NCI-H187 treated with DMSO at 0.1 percent for 48 hours (cell line): ENCODE measurements around the gene CISD3.

Source experiments
- DNase-seq: peaks from one replicate; lab custom pipeline; 2025; lab: John Stamatoyannopoulos, UW

CISD3 gene, protein sequence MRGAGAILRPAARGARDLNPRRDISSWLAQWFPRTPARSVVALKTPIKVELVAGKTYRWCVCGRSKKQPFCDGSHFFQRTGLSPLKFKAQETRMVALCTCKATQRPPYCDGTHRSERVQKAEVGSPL

GRCh38 chr17:38729886-38730525 lies at the start of gene CISD3:
Gene CISD3 (plus strand): TSS chr17:38730341. CDS start chr17:38730359, 18 bp downstream.
- no peak for DNase-seq

DNA sequence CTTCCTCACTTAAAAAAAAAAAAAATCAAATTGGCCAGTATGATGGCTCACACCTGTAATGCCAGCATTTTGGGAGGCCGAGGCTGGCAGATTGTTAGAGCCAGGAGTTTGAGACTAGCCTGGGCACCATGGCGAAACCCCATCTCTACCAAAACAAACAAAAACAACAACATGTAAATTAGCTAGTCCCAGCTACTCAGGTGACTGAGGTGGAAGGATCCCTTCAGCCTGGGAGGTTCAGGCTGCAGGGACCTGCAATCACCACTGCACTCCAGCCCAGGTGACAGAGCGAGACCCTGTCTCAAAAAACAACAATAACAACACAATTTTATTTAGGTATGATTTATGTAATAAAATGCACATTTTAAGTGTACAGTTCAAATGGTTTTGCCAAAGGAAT lies 49.0 kb upstream of the CISD3 start:
- DNase-seq, result no peak

- no peak for DNase-seq
Measured at GRCh38 chr17:38685491-38685890, 44.6 kb upstream of the CISD3 start.

DNA sequence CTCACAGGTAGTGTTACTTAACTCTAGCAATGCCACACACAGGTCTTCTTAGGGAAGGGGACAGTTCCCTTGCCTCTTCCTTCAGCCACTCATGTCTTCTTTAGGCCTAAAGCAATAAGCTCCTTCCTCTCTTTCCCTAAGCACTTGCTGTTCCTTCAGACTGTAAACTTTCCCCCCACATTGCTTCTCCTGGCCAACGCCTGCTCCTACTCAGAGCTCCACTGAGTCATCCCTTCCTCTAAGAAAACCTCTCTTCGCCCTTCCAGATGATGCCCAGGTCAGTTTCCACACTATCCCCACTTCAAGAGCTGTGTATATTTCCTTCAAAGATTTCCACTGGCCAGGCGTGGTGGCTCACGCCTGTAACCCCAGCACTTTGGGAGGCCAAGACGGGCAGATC lies 42.9 kb upstream of the CISD3 start:
- no peak for DNase-seq

DNA sequence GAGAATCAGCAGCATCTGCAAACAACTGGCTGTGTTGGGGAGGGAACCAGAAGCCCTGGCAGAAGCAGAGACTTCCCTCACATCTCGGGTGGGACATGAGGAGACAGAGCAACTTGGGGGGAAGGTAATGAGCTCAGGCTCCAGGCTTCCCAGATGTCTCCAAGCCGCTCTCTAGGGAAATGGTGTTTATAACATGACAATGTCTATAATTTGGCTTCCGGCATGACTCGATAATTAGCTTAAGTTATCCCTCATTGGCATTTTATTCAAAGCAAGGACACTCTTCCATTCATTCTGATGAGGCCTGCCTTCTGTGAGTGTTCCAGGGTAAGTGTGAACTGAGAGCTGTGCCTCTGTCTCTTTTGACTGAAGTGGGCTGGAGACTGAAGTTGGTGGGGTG lies 39.8 kb upstream of the CISD3 start:
- no peak for DNase-seq

GRCh38 chr17:38691154-38691553 lies 39.0 kb upstream of the CISD3 start:
- no peak for DNase-seq

DNA sequence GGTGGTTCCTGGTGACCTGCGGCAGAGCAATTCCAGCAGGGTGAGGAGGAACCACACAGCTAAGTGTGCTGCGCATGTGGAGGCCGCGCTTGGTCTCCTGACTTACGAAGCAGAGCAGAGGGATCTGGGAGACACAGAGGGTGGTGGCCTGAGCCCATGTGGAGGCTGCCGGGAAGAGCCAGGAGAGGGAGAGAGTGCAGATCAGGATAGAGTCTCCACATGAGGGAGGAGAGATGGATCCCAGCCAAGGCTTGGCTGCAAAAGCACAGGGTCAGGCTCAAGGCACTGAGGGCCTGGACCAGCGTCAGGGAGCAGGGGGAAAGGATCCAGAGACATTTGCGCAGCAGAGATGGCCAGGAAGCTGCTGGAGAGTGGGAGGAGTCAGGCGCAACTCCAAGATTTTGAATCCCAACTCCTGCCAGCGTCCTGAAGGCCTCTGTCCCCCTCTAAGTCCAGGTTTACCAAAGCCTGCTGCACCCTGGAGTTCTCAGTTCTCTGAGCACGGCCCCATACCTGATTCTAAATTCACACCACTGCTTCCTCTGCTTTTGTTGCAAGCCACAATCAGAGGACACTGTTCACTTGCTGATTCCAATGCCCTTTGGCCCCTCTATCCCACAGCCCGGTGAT lies 36.3 kb upstream of the CISD3 start:
- DNase-seq, result no peak

GRCh38 chr17:38697061-38697820 lies 32.9 kb upstream of the CISD3 start:
- no peak for DNase-seq

DNA sequence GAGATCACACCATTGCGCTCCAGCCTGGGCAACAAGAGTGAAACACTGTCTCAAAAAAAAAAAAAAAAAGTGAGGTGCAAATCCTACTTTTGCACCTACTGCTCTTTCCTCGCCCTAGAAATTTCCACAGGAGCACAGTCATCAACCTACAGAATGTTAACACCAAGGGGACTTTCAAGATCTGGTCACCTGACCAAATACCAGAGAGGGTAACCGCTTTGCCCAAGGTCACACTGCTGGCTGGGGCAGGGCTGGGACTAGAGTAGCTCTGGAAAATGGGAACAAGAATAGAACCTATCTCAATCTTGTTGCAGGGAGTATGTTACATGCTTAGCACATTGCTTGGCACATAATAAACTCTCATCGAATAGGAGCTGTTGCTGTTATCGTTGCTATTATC lies 31.4 kb upstream of the CISD3 start:
- no peak for DNase-seq

DNA sequence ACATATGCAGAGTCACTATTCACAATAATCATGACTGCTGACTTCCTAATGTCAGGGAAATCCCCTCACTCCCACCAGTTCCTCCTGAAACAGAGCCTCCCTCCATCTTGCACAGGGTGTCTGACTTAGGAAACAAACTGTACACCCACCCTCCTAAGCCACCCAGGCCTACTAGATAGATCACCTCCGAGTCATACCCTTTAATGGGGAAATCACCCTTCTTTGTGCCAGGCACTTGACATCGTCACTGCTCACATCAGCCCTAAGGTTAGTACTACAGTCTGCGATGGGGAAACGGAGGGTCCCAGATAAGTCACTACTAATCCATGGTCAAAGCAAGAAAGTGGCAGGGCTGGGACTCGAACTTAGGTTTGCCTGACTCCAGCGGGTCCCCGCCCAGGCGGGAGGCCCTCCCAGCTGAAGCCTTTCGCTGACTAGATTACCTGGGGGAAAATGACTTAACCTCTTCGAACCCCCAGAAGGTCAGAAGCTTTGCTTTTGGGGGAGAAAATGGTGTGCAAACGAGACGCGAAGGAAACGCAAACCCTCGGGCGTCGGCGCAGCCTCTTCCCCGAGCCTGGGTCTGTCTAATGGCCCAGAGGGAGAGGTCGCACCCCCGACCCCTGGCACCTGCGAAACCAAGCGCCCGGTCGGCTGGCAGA lies 28.5 kb upstream of the CISD3 start:
- DNase-seq, result no peak

DNA sequence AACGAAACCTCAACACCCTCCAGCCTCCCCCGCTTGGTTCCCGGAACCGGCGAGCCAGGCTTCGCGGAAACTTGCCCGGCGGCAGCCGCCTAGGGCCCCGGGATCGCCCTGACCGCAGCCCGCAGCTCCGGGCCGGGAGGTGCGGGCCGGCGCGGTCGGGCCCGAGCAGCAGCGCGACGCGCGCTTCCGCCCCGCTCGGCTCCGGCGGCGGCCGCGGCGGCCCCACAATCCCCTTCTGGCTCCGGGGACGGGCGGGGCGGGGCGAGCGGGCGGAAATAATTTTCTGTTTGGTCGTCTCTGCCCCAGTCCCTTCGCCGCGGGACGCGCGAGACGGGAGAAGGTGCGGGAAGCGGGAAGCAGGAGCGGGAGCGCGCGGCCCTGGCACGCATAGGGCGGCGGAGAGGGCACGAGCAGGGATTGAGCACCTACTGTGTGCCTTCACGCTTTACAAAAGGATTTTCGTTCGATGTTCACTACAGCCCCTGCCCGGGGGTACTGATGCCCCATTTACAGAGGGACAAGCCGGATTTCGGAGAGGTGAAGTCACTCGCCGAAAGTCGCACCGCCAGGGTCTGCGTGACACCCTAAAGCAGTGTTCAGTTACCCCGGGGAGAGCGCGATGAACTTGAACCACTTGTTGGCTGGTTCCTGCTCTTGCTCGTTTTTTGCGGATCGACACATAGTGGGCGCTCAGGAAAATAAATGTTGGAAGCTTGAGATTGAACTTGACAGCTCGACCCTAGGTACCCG lies 27.8 kb upstream of the CISD3 start:
- no peak for DNase-seq

DNA sequence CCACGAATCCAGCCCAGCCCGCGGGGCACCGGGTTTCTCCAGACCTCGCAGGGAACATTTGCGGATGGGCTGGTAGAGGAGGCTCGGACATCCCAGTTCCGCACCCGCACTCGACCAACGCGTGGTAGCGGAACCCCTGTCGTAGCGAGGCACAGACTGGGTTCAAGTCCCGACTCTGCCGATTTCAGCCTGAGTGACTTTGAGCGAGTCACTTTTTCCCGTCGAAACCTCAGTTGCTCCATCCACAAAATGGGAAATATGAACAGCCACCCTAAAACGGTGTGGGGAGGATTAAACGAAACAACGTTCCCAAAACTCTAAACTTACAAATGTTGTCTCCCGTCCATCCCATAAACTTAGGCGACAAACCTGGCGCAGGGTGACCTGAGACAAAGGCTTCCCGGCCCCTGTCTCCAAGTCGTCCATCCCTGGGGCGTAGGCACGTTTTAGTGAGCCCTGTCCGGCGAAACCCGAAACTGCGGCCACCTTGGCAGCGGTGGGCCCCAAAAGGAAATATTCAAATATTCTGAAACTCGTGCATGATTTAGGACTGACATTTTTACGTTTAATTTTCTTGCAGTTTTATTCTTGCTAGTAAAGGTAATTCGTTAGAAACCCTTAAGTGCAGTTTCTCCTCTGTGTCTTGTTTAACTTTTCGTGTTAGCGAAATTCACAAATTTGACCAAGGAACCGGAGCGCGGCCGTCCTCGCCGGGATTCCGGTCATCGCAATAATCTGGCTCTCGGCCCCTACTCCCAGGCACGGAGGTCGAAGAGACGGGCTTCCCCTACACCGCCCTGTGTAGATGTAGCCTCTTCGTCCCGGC lies 27.0 kb upstream of the CISD3 start:
- no peak for DNase-seq

GRCh38 chr17:38703742-38704605 lies 26.2 kb upstream of the CISD3 start:
- DNase-seq, result peak; percentile 62

DNA sequence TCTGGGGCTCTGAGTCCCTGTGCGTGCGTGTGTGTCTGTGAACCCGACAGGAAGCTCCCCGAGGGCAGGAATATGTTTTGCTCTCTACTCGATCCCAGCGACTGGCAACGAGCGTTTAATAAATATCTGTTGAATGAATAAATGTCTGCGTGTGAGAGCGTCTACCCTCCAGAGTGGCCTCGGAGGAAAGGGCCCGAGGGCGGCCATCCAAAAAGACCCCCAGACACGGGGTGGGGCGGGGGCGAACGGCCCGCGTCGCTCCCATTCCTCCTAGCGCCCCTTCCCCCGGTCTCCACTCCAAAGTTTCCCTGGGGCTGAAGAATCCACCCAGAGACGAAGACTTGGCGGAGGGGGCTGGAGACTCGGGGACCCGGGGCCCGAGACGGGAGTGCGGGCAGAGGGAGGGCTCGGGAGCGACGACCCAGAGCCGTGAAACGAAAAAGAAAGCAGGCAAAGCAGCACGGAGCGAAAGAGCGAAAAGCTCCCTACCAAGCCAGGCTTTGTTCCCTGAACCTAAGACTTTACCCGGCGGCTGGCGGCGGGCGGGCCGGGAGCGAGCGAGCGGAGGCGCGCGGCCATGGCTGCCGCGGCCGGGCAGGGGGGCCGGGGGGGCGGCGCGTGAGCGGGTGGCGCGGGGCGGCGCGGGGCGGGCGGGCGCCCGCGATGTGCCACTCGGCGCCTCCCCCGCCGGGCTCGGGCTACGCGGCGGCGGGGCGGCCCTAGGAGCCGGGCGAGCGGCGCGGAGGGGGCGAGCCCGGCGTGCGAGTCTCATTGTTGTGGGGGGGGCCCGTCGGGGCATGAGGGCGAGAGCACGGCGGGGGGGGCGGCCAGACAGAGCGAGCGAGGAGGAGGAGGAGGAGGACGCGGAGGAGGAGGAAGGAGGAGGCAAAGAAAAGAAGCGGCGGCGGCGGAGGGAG lies 25.3 kb upstream of the CISD3 start, which contains the start of gene MLLT6:
TSS of gene MLLT6 (plus strand) at position 668 of the 917 bp plus-strand sequence. CDS start 360 bp downstream, outside the sequence.
- DNase-seq, result peak; percentile 24

GRCh38 chr17:38705523-38705802 lies 24.7 kb upstream of the CISD3 start:
- DNase-seq, result no peak

- no peak for DNase-seq
Measured at GRCh38 chr17:38705803-38706504, 24.2 kb upstream of the CISD3 start.

DNA sequence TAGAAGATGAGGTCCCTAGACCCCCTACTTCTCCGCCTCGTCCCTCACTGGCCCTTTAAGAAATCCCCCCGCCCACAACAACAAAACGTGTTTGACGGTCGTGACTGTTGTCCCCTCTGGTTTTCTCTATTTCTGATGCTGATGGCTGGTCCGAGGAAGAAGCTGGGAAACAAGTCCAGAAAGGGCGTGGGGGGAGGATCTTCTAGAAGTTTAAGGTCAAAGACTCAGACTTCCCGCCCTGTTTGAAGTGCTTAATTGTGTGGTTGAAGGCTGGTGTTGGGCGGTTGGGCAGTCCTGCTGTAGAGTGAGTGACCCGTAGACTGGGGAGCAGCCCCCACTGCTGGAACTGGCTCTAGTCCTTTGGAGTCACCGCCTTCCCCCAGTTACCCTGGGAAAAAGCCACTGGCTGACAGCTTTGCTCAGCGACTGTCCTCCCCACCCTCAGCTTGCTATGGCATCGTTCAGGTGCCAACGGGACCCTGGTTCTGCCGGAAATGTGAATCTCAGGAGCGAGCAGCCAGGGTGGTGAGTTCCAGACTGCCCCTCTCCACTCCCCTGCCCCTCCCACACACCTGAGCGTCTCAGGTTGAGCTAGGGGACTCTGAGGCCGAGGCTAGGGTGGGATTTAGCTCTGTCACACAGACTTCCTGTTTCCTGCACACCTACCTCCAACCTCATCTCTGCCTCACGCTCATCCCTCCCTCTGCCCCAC lies 23.5 kb upstream of the CISD3 start:
- DNase-seq, result no peak
